ENCODE measurements around the gene SMYD3.
A peak's percentile ranks its signal among the peaks of the same experiment; 100 is the strongest.

The SMYD3 gene

GRCh38 chr1:246226041-246226440 is 281.0 kb downstream of the SMYD3 start:
- FAIRE-seq: no peak

DNA sequence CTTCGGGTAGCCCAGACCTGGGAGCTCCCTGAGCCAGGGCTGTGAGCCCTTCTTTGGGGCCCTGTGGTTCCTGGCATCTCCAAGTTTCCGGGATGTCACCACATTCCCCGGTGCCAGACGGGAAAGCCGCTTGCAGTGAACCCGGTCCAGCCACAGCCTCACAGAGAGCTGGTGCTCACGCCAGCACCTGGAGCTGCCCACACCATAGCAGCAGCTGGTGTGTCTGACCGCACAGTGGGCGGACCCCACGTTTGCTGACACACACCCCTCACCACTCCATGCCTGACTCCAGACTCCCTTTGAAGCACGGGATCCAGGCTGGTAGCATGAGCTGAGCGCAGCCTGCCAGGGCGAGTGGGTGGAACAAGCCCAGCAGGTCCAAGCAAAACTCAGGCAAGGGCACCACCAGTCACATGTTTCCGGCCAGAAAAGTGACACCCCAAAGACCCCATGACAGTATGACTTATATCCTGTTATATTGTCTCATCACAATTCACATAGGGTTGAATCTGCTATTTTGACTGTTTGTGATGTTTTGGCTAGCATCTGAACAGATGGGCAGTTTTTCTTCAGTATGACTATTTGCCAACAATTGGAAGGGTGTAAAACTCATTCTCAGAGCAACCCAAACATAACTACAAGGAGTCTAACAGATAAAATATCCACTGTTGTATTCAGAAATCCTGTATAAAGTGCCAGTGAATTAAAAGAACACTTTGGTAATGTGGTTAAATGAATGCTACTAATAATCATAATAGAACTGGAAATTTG is 285.4 kb downstream of the SMYD3 start:
- FAIRE-seq: no peak
- DNase-seq (ENCODE audit: insufficient read length, low spot score): no peak

More at GRCh38 chr1:246226041-246226440, 281.0 kb downstream of the SMYD3 start:
- no peak for DNase-seq (ENCODE audit: insufficient read length, low spot score)

DNA sequence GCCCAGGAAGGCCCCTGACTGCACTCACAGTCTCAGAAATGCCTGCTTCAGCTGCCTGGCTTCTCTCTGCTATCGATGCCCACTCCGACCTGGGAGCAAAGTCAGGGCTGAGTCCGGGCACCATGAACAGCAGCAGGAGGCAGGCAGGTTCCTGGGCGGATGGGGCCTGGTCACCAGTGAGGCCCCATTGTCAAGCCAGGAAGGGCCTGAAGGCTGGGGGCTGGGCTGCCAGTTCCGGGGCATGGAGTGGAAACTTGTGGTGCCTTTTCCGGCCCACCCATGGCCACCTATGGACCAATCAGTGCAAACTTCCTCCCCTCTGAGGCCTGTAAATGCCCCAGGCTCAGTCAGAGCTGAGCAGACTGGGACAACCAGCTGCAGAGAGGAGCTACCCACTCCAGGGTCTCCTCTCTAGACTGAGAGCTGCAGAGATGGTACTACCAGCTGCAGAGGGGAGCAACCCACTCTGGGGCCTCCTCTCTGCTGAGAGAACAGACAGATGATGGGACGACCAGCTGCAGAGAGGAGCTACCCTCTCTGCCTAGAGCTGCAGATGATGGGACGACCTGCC is 286.5 kb downstream of the SMYD3 start:
- DNase-seq (ENCODE audit: insufficient read length, low spot score) (no peak), FAIRE-seq (no peak)

DNA sequence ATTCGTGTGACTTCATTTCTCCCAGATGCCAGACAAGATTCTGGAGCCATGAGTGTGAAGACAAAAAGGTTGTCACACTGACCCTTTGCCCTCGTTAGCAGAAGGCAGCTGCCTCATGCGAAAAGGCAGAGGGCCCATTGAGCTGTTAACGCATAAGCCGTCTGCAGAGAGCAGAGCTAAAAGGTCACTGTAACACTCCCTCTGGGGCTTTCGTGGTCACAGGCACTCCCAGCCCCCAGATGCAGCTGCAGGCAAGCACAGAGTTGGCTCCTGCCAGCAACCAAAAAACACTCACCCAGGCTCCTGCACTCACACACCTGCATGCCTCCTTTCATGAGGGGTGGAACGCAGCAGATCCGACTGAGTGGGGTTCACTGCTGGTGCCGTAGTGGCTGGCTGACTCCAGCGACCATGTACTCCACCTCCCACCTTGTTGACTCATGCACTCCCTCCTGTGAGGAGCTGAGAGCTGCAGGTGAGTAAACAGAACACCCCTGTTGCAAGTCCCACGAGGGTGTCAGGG is 287.5 kb downstream of the SMYD3 start:
- FAIRE-seq (no peak), DNase-seq (ENCODE audit: insufficient read length, low spot score) (no peak)

GRCh38 chr1:246218686-246219085 is 288.4 kb downstream of the SMYD3 start:
- FAIRE-seq: no peak

DNA sequence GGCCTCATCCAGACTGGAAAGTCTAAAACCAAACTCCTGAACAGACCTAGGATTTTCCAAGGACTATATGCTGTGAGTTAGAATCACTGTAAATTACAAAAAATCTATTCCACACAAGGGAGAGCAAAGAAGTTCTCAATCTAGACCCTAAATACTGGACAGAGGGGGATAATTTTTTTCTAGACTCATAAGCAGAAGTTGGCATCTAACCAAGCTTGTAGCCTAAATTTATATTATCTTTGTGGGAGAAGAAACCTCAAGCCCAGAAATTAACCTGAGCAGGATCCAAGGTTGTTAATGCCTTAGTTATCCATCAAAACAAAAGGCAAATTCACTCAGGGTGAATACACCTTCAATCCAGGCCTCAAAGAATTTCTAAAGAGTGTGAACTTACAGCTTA is 290.2 kb downstream of the SMYD3 start:
- DNase-seq (ENCODE audit: insufficient read length, low spot score) (no peak), FAIRE-seq (no peak)

More at GRCh38 chr1:246218686-246219085, 288.4 kb downstream of the SMYD3 start:
- no peak for DNase-seq (ENCODE audit: insufficient read length, low spot score)

DNA sequence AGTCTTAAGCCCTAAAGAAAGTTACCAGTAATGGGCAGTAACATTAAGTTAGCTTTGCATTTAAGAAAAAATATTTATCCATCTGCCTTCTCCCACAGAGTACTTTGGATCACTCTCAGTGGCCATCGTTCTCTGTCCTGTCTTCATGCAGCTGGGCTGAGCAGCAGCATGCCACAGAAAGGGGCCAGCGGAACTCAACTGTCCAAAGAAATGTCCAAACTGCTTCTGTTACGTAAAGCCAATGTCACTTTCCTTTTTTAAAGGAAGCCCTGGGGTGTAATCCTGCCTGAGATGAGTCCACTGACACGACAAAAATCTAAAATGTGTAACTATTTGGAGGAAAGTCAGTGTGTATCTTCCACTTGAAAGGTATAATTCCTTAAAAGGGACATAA is 291.6 kb downstream of the SMYD3 start:
- no peak for FAIRE-seq
- no peak for DNase-seq (ENCODE audit: insufficient read length, low spot score)

DNA sequence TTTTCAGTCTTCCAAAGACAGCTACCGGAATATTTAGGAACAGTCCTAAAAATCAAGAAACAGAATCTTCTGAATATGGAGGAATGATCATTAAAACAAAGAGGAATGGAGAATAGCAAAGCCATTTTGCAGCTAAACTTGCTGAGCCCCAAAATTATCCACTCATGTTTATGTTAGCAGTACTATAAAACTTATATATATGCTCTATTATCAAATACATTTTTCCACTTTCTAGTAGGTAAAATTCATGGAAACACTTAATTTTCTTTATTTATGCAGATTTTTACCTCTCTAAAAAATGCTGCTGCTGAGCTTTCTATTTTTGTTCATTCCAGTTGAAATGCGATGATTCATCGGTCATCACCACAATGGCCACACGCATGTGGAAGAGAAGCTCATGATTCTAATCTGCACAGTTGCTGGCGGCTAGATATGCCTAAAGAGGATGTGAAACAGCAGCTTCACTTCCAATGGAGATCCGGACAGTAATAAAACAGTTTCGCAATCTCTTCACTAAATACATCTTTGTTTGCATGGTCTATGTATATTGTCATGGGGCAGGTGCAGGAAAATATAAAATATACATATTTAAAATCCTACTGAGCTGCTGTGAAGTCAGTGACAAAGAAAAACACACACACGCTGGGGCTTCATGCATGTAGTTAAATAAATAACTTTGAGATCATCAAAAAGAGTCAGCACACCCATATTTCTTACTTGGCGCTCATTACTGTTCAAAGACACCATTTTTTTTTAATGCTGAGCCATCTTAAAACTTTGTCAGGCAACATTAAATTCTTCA is 292.2 kb downstream of the SMYD3 start:
- DNase-seq (ENCODE audit: insufficient read length, low spot score): peak; percentile 28

DNA sequence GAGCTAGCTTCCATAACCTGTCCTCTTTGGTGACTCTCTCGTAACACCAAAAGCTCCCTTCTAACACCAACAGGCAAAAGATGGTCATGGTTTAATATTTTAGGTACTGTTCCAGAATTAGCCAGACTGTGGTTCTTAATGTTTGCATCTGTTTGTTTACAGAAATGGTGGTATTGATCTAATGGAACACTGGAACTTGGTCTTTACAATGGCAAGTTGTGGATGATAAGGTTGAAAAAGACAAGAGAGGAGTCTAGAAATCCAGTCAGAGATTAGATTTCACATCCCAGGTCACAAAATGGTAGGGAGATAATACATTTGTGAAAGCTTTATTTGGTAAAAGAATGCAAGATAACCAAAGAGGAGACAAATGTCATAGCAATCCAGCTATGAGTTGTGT is 293.1 kb downstream of the SMYD3 start:
- DNase-seq (ENCODE audit: insufficient read length, low spot score) (no peak), FAIRE-seq (no peak)

More for the DNA sequence above, 292.2 kb downstream of the SMYD3 start:
- peak; percentile 83 for FAIRE-seq

- DNase-seq (ENCODE audit: insufficient read length, low spot score): no peak
- no peak for FAIRE-seq
Measured at GRCh38 chr1:246213502-246213901, 293.6 kb downstream of the SMYD3 start.

DNA sequence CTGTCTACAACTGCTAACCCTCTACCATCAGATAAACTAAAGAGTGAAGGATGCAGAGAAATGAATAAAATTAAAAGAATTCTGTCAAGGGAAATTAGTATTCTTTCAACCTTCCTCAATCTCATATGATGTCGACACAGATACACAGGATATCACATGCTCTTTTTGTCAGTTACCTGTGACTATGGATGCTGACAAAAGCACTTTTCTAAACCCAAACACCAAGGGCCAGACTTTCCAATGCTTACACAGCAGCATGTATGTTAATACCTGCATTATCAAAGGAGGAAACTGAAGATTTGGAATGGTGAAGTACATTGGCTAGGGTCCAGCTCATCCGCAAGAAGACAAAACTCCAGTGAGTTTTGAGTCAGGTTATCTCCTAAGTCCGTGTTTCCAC is 294.0 kb downstream of the SMYD3 start:
- FAIRE-seq (no peak), DNase-seq (ENCODE audit: insufficient read length, low spot score) (no peak)

DNA sequence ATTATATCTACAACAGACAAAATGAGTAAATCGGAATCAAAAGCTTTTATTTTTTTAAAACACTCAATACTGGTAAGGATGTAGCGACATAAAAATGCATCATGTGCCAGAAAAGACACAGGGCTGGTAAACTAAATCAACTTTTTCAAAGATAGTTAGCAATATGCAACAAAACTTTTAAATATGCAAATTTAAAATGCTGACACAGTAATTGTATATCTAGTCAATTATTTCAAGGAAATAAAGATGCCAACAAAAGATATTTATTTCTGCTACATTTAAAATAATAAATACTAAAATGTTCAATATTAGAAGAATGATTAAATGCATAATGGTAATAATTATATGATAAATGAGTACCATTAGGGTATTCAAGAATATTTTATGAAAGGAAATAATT is 295.1 kb downstream of the SMYD3 start:
- FAIRE-seq (no peak), DNase-seq (ENCODE audit: insufficient read length, low spot score) (no peak)

DNA sequence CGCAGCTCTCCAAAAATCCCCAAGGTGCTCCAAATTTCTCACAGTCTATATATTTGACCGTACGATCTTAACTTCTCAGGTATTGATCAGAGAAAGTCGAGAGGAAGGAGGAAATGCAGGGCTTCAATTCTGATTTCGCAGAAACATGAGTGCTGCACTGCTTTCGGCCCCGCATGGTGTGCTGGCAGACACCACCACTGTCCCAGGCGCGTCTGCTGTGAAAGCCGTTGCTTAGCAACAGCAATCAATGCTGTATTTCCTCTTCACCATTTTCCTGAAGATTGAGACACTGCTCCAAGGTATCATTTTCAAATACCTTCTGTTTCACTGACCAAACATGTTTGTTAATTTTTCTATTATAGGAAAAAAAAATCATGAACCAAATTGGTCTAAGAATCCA is 296.3 kb downstream of the SMYD3 start:
- no peak for DNase-seq (ENCODE audit: insufficient read length, low spot score)
- FAIRE-seq: no peak

DNA sequence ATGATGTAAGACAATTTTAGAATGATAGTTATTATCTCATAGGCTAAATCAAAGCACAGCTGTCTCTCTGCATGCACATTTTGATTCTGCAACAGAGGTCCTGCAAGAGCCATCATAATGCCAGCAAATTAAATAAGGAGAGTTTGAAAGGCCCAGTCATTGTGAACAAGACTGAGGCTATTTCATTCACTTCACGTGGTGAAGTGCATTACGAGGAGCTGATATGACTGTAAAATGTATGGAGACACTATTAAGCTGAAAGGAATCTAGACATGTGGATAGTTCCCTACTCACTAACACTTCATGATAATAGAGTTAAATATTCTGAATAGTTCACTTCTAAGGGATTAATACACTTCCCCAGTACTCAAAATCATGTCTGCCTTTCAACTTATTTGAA is 299.0 kb downstream of the SMYD3 start:
- FAIRE-seq: no peak
- no peak for DNase-seq (ENCODE audit: insufficient read length, low spot score)

GRCh38 chr1:246203180-246203579 is 303.9 kb downstream of the SMYD3 start:
- no peak for DNase-seq (ENCODE audit: insufficient read length, low spot score)
- no peak for FAIRE-seq

DNA sequence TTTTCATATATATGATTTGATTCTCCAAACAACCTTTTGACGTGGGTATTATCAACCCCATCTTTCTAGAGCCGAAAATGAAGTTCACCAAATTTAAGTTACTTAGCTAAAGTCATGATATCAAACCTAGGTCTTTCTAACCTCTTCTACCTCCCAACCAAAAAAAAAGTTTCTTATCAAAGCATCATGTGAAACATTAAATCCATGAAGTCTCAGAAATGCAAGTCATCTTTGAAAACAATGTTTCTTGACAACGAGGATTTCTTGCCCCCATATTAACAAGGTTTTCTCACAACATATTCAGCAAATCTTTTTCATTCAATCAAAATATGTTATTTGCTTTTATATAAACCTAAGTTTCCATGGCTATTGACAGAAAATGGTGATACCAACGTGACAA is 306.3 kb downstream of the SMYD3 start:
- DNase-seq (ENCODE audit: insufficient read length, low spot score) (no peak), FAIRE-seq (no peak)

- DNase-seq (ENCODE audit: insufficient read length, low spot score) (no peak), FAIRE-seq (no peak)
Measured at GRCh38 chr1:246200225-246200624, 306.9 kb downstream of the SMYD3 start.

GRCh38 chr1:246199086-246199645 is 307.9 kb downstream of the SMYD3 start:
- FAIRE-seq (no peak), DNase-seq (ENCODE audit: insufficient read length, low spot score) (no peak)

- DNase-seq (ENCODE audit: insufficient read length, low spot score) (no peak), FAIRE-seq (no peak)
Measured at GRCh38 chr1:246198115-246198816, 308.8 kb downstream of the SMYD3 start.

DNA sequence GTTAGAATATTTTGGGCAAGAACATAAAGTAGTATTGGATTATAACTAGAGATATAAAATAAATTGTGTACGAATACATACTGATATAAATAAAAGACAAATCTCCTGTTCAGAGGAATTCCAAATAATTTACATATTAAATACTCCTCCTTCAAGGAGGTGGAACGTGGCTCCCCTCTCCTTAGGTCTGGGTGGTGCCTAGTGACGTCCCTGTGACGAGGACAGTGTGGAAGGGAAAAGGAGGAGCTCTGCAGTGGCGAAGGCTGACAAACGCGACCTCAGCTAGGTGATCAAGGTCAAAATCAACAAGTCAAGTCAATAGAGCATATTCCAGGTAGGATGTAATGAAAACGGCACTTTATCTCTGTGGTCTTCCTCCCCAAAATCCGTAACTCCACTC is 310.0 kb downstream of the SMYD3 start:
- no peak for DNase-seq (ENCODE audit: insufficient read length, low spot score)
- FAIRE-seq: no peak

DNA sequence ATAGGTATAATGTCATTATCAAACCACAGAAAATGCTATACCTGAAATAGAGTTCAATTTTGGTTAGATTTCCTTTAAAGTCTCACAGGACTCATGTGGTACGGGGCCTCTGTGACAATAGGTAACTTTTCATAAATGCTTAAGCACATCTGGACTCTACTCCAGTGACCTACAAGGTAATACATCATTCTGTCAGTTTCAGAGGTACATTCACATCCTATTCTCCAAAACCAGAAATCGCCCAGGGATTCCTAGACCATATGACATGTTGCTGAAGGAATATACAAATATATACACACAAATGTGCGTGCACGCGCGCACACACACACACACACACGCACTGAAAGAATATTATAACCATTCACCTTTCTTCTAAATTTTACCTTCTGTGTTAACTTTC is 311.8 kb downstream of the SMYD3 start:
- FAIRE-seq: no peak
- no peak for DNase-seq (ENCODE audit: insufficient read length, low spot score)

Measured in GM19239 (cell line).